Naive B cell (primary cell): ENCODE data around the gene ARHGEF18. TPM values are rescaled to one million over a fixed set of nuclear protein-coding genes. Genes with fewer than 3 reads are reported as not detected.
"Not testable (repeated sequence)": the region's sequence is repeated elsewhere in the genome, so short reads cannot be mapped to it uniquely, and the experiment has no call there.

Experiments
- ATAC-seq, 2 donors: fragments of 150-1000 bp; cut with Tn5 transposase; 2 replicates each; pipeline ENCODE4 v1.10.0; 2021; ENCODE audit warnings: low read depth in 2 of 2, mild to moderate bottlenecking in 2 of 2, moderate library complexity in 2 of 2
- DNase-seq: peaks from one replicate; pipeline ENCODE4 v3.0.0; 2022
- H3K27ac Mint-ChIP-seq, 6 donors: one replicate each; pipeline ENCODE4 v1.8.0; 2020 to 2022; ENCODE audit warnings: mild to moderate bottlenecking in 6 of 6, mixed read lengths in 6 of 6, moderate library complexity in 5 of 6, inconsistent platforms in 2 of 6
- H3K27me3 Mint-ChIP-seq, 3 donors: one replicate each; pipeline ENCODE4 v1.8.0; 2021 to 2022; ENCODE audit warnings: mixed read lengths in 3 of 3, mild to moderate bottlenecking in 1 of 3
- H3K36me3 Mint-ChIP-seq, 2 donors: one replicate each; pipeline ENCODE4 v1.8.0; 2020 to 2022; ENCODE audit warnings: mixed read lengths in 2 of 2, inconsistent platforms in 1 of 2, mild to moderate bottlenecking in 1 of 2
- H3K4me1 Mint-ChIP-seq, 3 donors: one replicate each; pipeline ENCODE4 v1.8.0; 2020 to 2022; ENCODE audit warnings: mixed read lengths in 3 of 3, inconsistent platforms in 1 of 3, mild to moderate bottlenecking in 1 of 3, moderate library complexity in 1 of 3
- H3K4me3 Mint-ChIP-seq, 8 donors: one replicate each; pipeline ENCODE4 v1.8.0; 2020 to 2022; ENCODE audit warnings: mild to moderate bottlenecking in 8 of 8, mixed read lengths in 8 of 8, moderate library complexity in 8 of 8, inconsistent platforms in 2 of 8
- H3K9me3 Mint-ChIP-seq, 7 donors: one replicate each; pipeline ENCODE4 v1.8.0; 2020 to 2022; ENCODE audit warnings: mixed read lengths in 7 of 7, mild to moderate bottlenecking in 5 of 7, inconsistent platforms in 2 of 7, moderate library complexity in 1 of 7
- polyA plus RNA-seq, 6 donors: library from polyadenylated mRNA; unstranded; fragments of 300-500 nt; fragmentation: Illumina TruSeq; gene quantifications; one replicate each; pipeline ENCODE4 v1.2.3, GENCODE V29; 2021; ENCODE audit warnings: low read depth in 6 of 6

The ARHGEF18 gene
- 10 to 100 TPM in 1 of 6 donors, 1 to 10 TPM in 5; 3.0 to 19.9 (median 4.8) TPM for polyA plus RNA-seq

- Mint-ChIP-seq H3K4me3 (peak within 1 kb of the TSS; percentile 99 to 100 (median 99)), H3K9me3 (peaks cover 0 to 21% (median 10%) of the 10 kb centered on the region in 7 donors), H3K27me3 (no peaks in the 10 kb centered on the region), H3K4me1 (peaks cover 56 to 88% (median 72%) of the 10 kb centered on the region in 3 donors), H3K27ac (peak within 1 kb of the TSS; percentile 95 to 100 (median 99)), H3K36me3 (peaks cover 11 to 30% of the 10 kb centered on the region in 2 donors)
- peak; percentile 89 for DNase-seq
- peak; percentile 46 to 52 for ATAC-seq
These were observed at the start of gene ARHGEF18 for GRCh38 chr19:7348587-7349230. Gene ARHGEF18 (plus strand): TSS chr19:7348937. CDS start chr19:7362891, 13,954 bp downstream.

- peaks cover 0 to 10% (median 3%) of the 10 kb centered on the region in 3 donors for H3K27me3 Mint-ChIP-seq
- no peak overlapping the region for H3K27ac Mint-ChIP-seq
- no peak for DNase-seq
- H3K4me3 Mint-ChIP-seq, result no peak overlapping the region
- no peaks in the 10 kb centered on the region for H3K36me3 Mint-ChIP-seq
- ATAC-seq, result no peak
- peaks cover 0 to 7% (median 3%) of the 10 kb centered on the region in 3 donors for H3K4me1 Mint-ChIP-seq
- no peaks in the 10 kb centered on the region for H3K9me3 Mint-ChIP-seq
These were observed 47.2 kb upstream of the ARHGEF18 start for GRCh38 chr19:7301525-7301924.

GRCh38 chr19:7303470-7303869 is 45.3 kb upstream of the ARHGEF18 start:
- peaks cover 0 to 7% (median 3%) of the 10 kb centered on the region in 3 donors for H3K4me1 Mint-ChIP-seq
- no peaks in the 10 kb centered on the region for H3K36me3 Mint-ChIP-seq
- H3K27me3 Mint-ChIP-seq, result no peaks in the 10 kb centered on the region
- H3K27ac Mint-ChIP-seq, result peak overlapping the region in 2 of 6 donors; percentile 7 to 30
- DNase-seq, result no peak
- ATAC-seq, result no peak
- H3K9me3 Mint-ChIP-seq, result no peaks in the 10 kb centered on the region
- no peak overlapping the region for H3K4me3 Mint-ChIP-seq

- ATAC-seq, result no peak
- Mint-ChIP-seq H3K9me3 (no peaks in the 10 kb centered on the region), H3K4me1 (peaks cover 0 to 7% (median 3%) of the 10 kb centered on the region in 3 donors), H3K4me3 (no peak overlapping the region), H3K27me3 (no peaks in the 10 kb centered on the region), H3K36me3 (no peaks in the 10 kb centered on the region), H3K27ac (no peak overlapping the region)
- DNase-seq, result no peak
These were observed 44.5 kb upstream of the ARHGEF18 start for GRCh38 chr19:7304200-7304599.

- ATAC-seq (no peak), DNase-seq (no peak)
- Mint-ChIP-seq H3K27me3 (no peaks in the 10 kb centered on the region), H3K36me3 (no peaks in the 10 kb centered on the region), H3K4me1 (peaks cover 4 to 7% (median 5%) of the 10 kb centered on the region in 3 donors), H3K9me3 (no peaks in the 10 kb centered on the region), H3K4me3 (no peak overlapping the region), H3K27ac (no peak overlapping the region)
These were observed 41.0 kb upstream of the ARHGEF18 start for GRCh38 chr19:7307590-7308218.

- H3K9me3 Mint-ChIP-seq, DNase-seq, H3K36me3 Mint-ChIP-seq, H3K4me1 Mint-ChIP-seq, ATAC-seq, H3K27me3 Mint-ChIP-seq, H3K4me3 Mint-ChIP-seq: not testable (repeated sequence)
- peak overlapping the region in 1 of 6 donors; percentile 62 for H3K27ac Mint-ChIP-seq
These were observed 40.4 kb upstream of the ARHGEF18 start for GRCh38 chr19:7308327-7308726.

GRCh38 chr19:7311911-7312310 is 36.8 kb upstream of the ARHGEF18 start:
- peak overlapping the region in 1 of 8 donors; percentile 83 for H3K4me3 Mint-ChIP-seq
- DNase-seq, result no peak
- peak overlapping the region in 1 of 6 donors; percentile 74 for H3K27ac Mint-ChIP-seq
- ATAC-seq, result no peak
- H3K9me3 Mint-ChIP-seq, result peaks cover 0 to 3% (median 0%) of the 10 kb centered on the region in 7 donors
- peaks cover 0 to 4% (median 2%) of the 10 kb centered on the region in 3 donors for H3K4me1 Mint-ChIP-seq
- H3K27me3 Mint-ChIP-seq, result no peaks in the 10 kb centered on the region
- no peaks in the 10 kb centered on the region for H3K36me3 Mint-ChIP-seq

- Mint-ChIP-seq H3K4me3 (no peak overlapping the region), H3K9me3 (peaks cover 0 to 3% (median 0%) of the 10 kb centered on the region in 7 donors), H3K4me1 (peaks cover 0 to 4% (median 2%) of the 10 kb centered on the region in 3 donors), H3K36me3 (no peaks in the 10 kb centered on the region), H3K27ac (no peak overlapping the region), H3K27me3 (no peaks in the 10 kb centered on the region)
- DNase-seq (no peak), ATAC-seq (no peak)
These were observed 35.9 kb upstream of the ARHGEF18 start for GRCh38 chr19:7312816-7313215.

- H3K27me3 Mint-ChIP-seq, result no peaks in the 10 kb centered on the region
- no peak for DNase-seq
- H3K27ac Mint-ChIP-seq, result no peak overlapping the region
- peaks cover 0 to 9% (median 5%) of the 10 kb centered on the region in 7 donors for H3K9me3 Mint-ChIP-seq
- H3K36me3 Mint-ChIP-seq, result no peaks in the 10 kb centered on the region
- no peaks in the 10 kb centered on the region for H3K4me1 Mint-ChIP-seq
- no peak for ATAC-seq
- no peak overlapping the region for H3K4me3 Mint-ChIP-seq
These were observed 30.6 kb upstream of the ARHGEF18 start for GRCh38 chr19:7318176-7318575.

- ATAC-seq, result no peak
- Mint-ChIP-seq H3K9me3 (peaks cover 3 to 7% (median 5%) of the 10 kb centered on the region in 7 donors), H3K4me3 (peak overlapping the region in 1 of 8 donors; percentile 31), H3K27me3 (no peaks in the 10 kb centered on the region), H3K27ac (peak overlapping the region in 3 of 6 donors; percentile 3 to 80 (median 38)), H3K36me3 (peaks cover 4 to 8% of the 10 kb centered on the region in 2 donors), H3K4me1 (peaks cover 9 to 18% (median 11%) of the 10 kb centered on the region in 3 donors)
- DNase-seq, result no peak
These were observed 22.4 kb upstream of the ARHGEF18 start for GRCh38 chr19:7326105-7326877.

- DNase-seq, result no peak
- no peak overlapping the region for H3K4me3 Mint-ChIP-seq
- no peaks in the 10 kb centered on the region for H3K27me3 Mint-ChIP-seq
- H3K36me3 Mint-ChIP-seq, result peaks cover 4 to 8% of the 10 kb centered on the region in 2 donors
- H3K27ac Mint-ChIP-seq, result no peak overlapping the region
- peaks cover 3 to 7% (median 5%) of the 10 kb centered on the region in 7 donors for H3K9me3 Mint-ChIP-seq
- ATAC-seq, result no peak
- H3K4me1 Mint-ChIP-seq, result peaks cover 9 to 18% (median 11%) of the 10 kb centered on the region in 3 donors
These were observed 20.9 kb upstream of the ARHGEF18 start for GRCh38 chr19:7327802-7328201.

GRCh38 chr19:7328647-7329046 is 20.1 kb upstream of the ARHGEF18 start:
- peak; percentile 57 to 63 for ATAC-seq
- no peaks in the 10 kb centered on the region for H3K27me3 Mint-ChIP-seq
- no peak for DNase-seq
- no peak overlapping the region for H3K27ac Mint-ChIP-seq
- H3K9me3 Mint-ChIP-seq, result peaks cover 3 to 7% (median 5%) of the 10 kb centered on the region in 7 donors
- peaks cover 4 to 8% of the 10 kb centered on the region in 2 donors for H3K36me3 Mint-ChIP-seq
- peaks cover 15 to 19% (median 18%) of the 10 kb centered on the region in 3 donors for H3K4me1 Mint-ChIP-seq
- H3K4me3 Mint-ChIP-seq, result no peak overlapping the region

GRCh38 chr19:7331446-7331845 is 17.3 kb upstream of the ARHGEF18 start:
- Mint-ChIP-seq H3K4me1 (peaks cover 10 to 31% (median 22%) of the 10 kb centered on the region in 3 donors), H3K4me3 (no peak overlapping the region), H3K36me3 (no peaks in the 10 kb centered on the region), H3K27me3 (no peaks in the 10 kb centered on the region), H3K9me3 (peaks cover 0 to 11% (median 0%) of the 10 kb centered on the region in 7 donors), H3K27ac (no peak overlapping the region)
- DNase-seq, result no peak
- no peak for ATAC-seq
